Lower leg skin (tissue), 3 donors: ENCODE measurements around the gene GAK.

Experiments
- POLR2A ChIP-seq, 2 donors: fragments of 450-650 bp; IDR thresholded peaks; one replicate each; pipeline ENCODE4 v1.6.1; 2016 to 2017; ENCODE audit warnings: antibody characterized with exemption in 2 of 2, mild to moderate bottlenecking in 1 of 2, moderate library complexity in 1 of 2
- TF ChIP-seq, protein P1 (sequence below), 3 donors: fragments of 450-650 bp; IDR thresholded peaks; one replicate each; pipeline ENCODE4 v1.5.1; 2016; ENCODE audit warnings: antibody characterized with exemption in 3 of 3, mild to moderate bottlenecking in 3 of 3, moderate library complexity in 2 of 3

DNA sequence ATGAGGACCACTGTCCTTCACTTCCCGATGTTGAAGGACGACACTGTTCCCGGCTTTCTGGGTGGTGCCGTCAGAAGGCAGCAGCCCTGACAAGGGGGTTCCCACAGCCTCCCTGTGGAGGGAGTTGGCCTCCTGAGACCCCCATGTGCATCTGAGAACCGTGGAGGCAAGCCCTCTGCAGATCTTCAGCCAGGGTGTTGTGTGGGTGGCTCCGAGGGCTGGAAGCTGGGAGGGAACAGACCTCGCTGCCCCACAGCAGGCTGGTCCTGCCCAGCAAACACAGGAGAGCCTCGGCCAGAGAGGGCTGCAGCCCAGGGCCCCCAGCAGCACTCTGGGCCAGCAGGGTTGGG lies 25.1 kb upstream of the GAK start:
- TF ChIP-seq, protein P1, sequence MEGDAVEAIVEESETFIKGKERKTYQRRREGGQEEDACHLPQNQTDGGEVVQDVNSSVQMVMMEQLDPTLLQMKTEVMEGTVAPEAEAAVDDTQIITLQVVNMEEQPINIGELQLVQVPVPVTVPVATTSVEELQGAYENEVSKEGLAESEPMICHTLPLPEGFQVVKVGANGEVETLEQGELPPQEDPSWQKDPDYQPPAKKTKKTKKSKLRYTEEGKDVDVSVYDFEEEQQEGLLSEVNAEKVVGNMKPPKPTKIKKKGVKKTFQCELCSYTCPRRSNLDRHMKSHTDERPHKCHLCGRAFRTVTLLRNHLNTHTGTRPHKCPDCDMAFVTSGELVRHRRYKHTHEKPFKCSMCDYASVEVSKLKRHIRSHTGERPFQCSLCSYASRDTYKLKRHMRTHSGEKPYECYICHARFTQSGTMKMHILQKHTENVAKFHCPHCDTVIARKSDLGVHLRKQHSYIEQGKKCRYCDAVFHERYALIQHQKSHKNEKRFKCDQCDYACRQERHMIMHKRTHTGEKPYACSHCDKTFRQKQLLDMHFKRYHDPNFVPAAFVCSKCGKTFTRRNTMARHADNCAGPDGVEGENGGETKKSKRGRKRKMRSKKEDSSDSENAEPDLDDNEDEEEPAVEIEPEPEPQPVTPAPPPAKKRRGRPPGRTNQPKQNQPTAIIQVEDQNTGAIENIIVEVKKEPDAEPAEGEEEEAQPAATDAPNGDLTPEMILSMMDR (IDR thresholded peaks at IDR 0.05) = no peak
- no peak for TF ChIP-seq POLR2A (IDR thresholded peaks at IDR 0.05)
